ENCODE measurements around the gene TRMT1L.

The TRMT1L gene

DNA sequence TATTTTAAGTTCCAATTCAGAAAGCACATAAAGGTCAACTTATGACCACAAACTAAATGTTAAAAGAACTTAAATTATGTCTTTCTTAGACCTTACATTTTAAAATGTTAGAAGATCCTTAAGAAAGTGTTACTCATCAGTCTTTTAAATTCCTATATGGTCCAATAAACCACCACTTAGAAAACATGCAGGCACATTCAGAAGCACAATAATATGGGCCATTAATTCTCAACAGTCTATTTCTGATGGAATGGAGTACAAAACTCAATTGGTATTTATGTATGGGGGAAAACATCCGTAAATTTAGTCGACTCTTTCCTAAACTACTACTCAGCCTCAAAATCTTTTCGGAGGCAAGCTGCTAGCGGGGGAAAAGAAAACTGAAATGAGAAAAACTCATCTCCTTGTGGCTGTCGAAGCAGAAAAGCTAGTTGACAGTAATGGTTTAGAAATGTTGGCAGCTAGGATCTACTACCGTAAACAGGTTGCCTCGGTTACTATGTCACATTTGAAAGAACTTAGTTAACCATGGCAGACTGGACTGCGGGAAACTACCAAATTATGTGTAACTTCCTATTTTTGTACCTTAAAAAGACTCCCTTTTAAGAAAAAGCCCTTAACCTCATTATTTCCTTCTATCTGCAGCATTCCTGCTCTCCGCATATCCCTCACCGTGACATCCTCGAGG lies 1.0 kb downstream of the TRMT1L start:
- Histone ChIP-seq H3K36me3 (peaks cover 4% of the 10 kb centered on the region; the same call in 1 of the 2 replicates), H3K9me3 (ENCODE audit: severe bottlenecking) (no peaks in the 10 kb centered on the region), H3K4me3 (ENCODE audit: low read depth, low read length) (peak overlapping the region; percentile 84), H3K27me3 (ENCODE audit: insufficient read depth, low read depth, severe bottlenecking) (no peaks in the 10 kb centered on the region), H3K27ac (peak overlapping the region; percentile 93)
- TF ChIP-seq CTCF (IDR thresholded peaks at IDR 0.05; ENCODE audit: low read depth, low read length) = no peak
- no peak for DNase-seq

- no peaks in the 10 kb centered on the region for H3K27me3 ChIP-seq (ENCODE audit: insufficient read depth, low read depth, severe bottlenecking)
- peaks cover 7% of the 10 kb centered on the region; the same call in 1 of the 2 replicates for H3K36me3 ChIP-seq
- no peak overlapping the region for H3K27ac ChIP-seq
- TF ChIP-seq CTCF (IDR thresholded peaks at IDR 0.05; ENCODE audit: low read depth, low read length) = no peak
- DNase-seq = no peak
- no peaks in the 10 kb centered on the region for H3K9me3 ChIP-seq (ENCODE audit: severe bottlenecking)
- H3K4me3 ChIP-seq (ENCODE audit: low read depth, low read length) = no peak overlapping the region
These were observed 1.7 kb downstream of the TRMT1L start for GRCh38 chr1:185154912-185155513.

- no peak overlapping the region for H3K27ac ChIP-seq
- no peaks in the 10 kb centered on the region for H3K27me3 ChIP-seq (ENCODE audit: insufficient read depth, low read depth, severe bottlenecking)
- peaks cover 18% of the 10 kb centered on the region for H3K36me3 ChIP-seq
- H3K9me3 ChIP-seq (ENCODE audit: severe bottlenecking) = no peaks in the 10 kb centered on the region
- DNase-seq = no peak
- no peak overlapping the region for H3K4me3 ChIP-seq (ENCODE audit: low read depth, low read length)
- no peak for TF ChIP-seq CTCF (IDR thresholded peaks at IDR 0.05; ENCODE audit: low read depth, low read length)
These were observed 4.5 kb downstream of the TRMT1L start for GRCh38 chr1:185152187-185152767.

- H3K36me3 ChIP-seq = peaks cover 14% of the 10 kb centered on the region
- no peak overlapping the region for H3K4me3 ChIP-seq (ENCODE audit: low read depth, low read length)
- TF ChIP-seq CTCF (IDR thresholded peaks at IDR 0.05; ENCODE audit: low read depth, low read length) = no peak
- DNase-seq = no peak
- no peaks in the 10 kb centered on the region for H3K27me3 ChIP-seq (ENCODE audit: insufficient read depth, low read depth, severe bottlenecking)
- H3K27ac ChIP-seq = no peak overlapping the region
- no peaks in the 10 kb centered on the region for H3K9me3 ChIP-seq (ENCODE audit: severe bottlenecking)
These were observed 5.5 kb downstream of the TRMT1L start for GRCh38 chr1:185151215-185151614.

DNA sequence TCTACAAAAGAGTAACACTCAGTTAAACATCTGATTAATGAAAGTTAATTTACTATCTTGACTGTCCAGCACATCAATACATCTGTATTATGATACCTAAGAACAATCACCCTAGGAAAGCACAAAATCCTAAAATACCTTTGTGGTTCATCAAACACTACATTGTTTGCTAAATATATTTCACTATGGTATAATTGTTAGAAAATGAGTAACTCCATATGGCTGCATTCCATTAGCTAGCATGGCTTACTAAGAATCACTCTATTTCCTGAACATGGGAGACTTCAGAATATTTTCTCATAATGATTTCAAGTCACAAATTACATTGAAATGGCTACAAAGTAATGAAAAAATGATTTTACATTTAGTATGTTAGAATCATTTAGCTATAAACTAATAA lies 12.5 kb downstream of the TRMT1L start:
- no peaks in the 10 kb centered on the region for H3K9me3 ChIP-seq (ENCODE audit: severe bottlenecking)
- peaks cover 3% of the 10 kb centered on the region for H3K36me3 ChIP-seq
- no peaks in the 10 kb centered on the region for H3K27me3 ChIP-seq (ENCODE audit: insufficient read depth, low read depth, severe bottlenecking)
- no peak overlapping the region for H3K27ac ChIP-seq
- H3K4me3 ChIP-seq (ENCODE audit: low read depth, low read length) = no peak overlapping the region
- no peak for TF ChIP-seq CTCF (IDR thresholded peaks at IDR 0.05; ENCODE audit: low read depth, low read length)
- no peak for DNase-seq

Measured in WERI-Rb-1 (cell line).